ENCODE data around the gene CCT7.

Gene CCT7

GRCh38 chr2:73266061-73266901, 32.2 kb downstream of the CCT7 start:
- DNase-seq (ENCODE audit: low spot score) (no peak), FAIRE-seq (no peak)

GRCh38 chr2:73267008-73267407, 32.9 kb downstream of the CCT7 start:
- no peak for FAIRE-seq
- DNase-seq (ENCODE audit: low spot score), result no peak

DNA sequence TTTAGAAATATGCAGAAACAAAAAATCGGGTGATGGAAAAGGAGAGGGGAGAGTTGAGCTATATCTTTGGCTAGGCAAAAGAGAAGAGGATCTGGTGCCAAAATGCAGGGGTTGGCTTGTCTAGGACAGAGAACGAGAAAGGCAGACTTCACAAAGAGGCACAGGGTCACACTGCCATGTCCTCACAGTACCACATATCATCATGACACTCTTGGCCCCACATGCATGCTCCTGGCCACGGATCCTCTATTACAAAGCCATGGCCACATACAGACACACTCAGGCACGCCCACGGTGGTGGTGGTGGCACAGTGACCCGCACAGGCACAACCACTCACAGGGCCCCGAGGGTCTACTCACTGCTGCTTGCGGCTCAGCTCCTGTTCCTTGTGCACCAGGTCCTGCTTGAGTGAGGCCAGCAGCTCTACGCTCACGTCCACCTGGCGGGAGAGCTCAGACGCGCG, 34.3 kb downstream of the CCT7 start:
- no peak for FAIRE-seq
- DNase-seq (ENCODE audit: low spot score), result no peak

DNA sequence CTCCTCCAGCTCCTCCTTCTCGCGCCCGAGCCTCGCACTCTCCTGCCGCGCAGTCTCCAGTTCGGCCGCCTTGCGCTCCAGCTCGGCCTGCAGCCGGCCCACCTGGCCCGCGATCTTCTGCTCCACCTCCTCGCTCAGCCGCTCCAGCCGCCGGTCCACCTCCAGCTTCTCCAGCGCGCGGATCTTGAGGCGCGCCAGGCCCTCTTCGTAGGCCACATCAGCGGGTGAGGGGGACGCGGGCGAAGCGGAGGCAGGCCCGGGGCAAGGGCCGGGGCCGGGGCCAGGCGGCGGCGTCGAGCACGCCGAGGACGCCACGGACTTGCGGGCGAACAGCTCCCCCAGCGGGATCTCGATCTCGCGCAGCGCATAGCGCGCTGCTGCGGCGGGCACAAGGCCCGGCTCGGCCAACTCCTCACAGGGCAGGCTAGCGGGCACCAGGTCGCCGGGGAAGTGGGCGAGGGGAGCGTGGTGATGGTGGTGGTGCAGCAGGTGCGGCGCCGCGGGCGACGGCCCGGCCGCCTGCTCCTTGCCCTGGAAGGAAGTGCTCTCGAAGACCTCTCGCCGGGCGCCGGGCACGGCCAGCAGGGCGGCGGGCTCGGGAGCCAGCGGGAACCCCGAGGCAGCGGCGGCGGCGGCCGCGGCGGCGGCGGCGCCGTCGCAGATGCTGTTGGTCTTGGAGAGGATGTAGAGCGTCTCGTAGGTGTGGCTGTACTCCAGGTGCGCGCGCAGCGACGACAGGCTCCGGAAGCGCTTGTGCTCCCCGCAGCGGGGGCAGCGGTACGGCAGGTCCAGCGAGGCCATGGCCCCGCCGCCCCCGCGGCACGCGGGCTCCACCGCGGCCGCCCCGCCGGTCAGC, 35.0 kb downstream of the CCT7 start:
- FAIRE-seq (no peak), DNase-seq (ENCODE audit: low spot score) (no peak)

DNA sequence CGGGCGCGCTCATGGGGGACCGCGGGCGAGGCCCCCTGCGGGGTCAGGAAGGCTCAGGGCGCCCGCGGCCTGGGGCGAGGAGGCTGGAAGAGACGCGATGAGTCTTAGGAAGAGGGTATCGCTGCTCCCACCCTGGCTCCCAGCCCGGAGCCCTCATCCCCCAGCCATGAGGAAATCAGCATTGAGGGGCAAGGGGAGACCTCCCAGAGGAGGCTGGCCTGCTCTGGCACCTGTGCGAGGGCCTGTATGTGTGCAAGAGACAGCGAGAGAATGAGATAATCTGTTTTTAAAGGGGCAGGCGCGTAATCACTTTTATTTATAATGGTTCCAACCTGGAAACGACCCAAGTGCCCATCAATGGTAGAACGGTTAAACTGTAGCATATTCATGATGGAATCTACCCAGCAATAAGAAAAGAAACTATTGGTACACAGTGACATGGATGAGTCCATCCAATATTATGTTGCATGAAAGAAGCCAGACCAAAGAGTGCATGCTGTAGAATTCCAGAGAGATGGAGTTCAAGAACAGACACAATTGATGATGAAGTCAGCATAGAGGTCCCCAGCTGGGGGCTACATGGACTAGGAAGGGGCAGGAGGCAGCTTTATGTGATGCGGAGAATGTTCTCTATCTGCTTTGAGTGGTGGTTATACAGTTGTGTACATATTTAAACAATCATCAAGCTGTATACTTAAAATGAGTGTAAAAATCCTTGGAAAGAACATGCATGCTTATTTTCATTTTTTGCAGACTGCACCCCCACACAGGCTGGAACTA, 35.8 kb downstream of the CCT7 start:
- DNase-seq (ENCODE audit: low spot score) (no peak), FAIRE-seq (no peak)

GRCh38 chr2:73272270-73272669, 38.2 kb downstream of the CCT7 start:
- FAIRE-seq (no peak), DNase-seq (ENCODE audit: low spot score) (no peak)

DNA sequence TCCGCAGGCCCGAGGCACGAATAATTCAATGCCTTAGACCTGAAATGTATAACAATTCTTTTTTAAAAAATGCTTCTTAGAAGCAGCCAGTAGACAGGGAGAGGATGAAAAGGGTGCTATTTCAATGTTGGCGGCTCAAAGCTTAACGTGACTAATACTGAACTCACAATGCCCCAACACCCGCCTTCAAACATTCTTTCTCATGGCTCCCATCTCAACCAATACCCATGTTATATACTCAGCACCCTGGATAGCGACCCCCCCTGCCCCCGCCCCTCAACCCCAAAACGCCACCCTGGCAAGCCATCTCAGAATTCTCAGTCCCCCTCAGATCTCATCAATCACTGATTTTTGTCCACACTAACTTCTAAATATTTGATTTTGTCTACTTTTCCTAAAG, 45.7 kb downstream of the CCT7 start:
- no peak for FAIRE-seq
- DNase-seq (ENCODE audit: low spot score), result no peak

DNA sequence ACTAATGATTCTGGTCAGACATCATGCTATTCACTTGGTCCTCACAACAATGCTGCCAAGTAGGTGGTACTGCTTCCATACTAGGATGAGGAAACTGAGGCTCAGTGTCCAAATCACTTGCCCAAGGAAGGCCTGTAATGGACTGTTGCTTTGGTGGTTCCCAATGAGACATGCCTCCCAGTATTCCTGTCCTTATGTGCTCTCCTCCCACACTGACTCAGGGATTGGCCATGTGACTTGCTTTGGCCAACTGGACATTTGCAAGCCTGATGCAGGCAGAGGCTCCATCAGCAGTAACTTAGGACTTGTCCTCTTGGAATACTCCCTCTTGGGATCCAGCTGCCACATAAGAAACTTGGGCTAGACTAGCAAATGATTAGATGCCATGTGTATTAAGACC, 47.1 kb downstream of the CCT7 start:
- DNase-seq (ENCODE audit: low spot score) (no peak), FAIRE-seq (no peak)

- FAIRE-seq (no peak), DNase-seq (ENCODE audit: low spot score) (no peak)
Measured at GRCh38 chr2:73282924-73283544, 48.9 kb downstream of the CCT7 start.

DNA sequence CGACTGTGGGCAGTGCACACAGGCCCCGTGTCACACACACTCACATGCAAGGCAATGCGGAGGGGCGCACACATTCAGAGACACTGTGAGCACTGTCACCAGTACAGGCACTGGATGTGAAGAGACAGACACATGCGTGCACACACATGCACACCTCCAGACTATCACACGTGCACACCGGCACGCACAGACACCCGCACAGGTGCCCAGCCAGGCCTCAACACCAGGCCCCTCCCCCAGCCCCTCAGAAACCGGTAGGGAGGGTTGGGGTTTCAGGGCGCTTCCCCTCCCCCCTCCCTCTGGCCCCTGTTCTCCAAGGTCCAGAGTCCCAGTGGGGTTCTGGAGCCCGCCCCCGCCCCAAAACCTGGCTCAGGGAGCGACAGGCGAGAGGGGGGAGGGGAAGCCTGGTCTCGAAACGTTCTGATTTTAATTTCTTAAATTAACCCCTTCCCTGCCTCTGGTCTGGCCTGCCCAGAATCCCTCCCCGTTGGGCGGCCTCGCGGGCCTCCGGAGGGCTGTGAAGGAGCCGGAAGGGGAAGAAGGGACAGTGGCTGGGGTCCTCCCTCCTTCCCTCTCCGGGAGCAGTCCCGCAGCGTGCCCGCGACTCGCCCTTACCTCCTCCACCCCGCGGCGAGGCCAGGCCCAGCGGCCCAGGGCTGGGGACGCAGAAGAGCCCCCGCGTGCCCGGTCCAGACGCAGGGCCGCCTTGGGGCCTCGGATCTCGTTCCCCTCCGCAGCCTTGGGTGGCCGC, 49.6 kb downstream of the CCT7 start:
- FAIRE-seq, result no peak
- DNase-seq (ENCODE audit: low spot score), result no peak

DNA sequence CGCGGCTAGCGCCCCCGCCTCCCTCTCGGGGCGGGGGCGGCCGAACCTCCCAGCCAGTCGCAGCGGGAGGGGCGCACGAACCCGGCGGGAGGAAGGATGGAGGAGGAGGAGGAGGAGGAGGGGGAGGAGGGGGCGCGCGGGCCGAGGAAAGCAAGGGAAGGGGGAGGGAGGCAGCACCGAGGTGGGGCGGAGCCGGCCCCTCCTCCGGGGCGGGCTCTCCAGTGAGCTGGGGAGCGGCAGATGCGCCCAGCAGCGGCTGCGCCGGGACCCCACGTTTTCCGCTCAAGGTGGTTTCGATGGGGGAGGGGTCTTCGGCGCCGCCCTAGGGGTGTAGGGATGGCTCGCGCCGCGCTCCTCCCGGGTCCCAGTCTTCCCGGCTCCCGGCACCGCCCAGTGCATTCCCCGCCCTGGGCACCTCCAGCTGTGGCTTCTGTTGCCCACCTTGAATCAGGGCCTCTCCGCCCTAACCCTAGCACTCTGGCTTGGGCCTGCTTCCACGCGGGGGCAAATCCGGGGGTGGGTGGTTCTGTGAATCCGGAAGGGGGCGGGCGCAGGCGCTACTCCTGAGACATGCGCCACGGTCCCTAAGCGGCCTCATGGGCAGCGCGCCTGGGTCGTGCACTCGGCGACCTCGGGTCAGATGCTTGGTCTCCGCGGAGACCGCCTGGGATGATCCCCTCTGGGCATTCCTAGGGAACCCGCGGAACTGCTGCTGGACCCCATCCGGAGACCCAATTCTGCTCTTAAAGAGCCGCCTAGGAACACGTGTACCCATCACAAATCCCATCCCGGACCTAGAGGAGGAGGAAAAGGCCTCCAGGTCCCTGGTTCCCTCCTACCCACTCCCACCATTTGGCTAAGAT, 50.4 kb downstream of the CCT7 start, which contains the start of gene FBXO41:
Gene FBXO41 (minus strand): TSS at position 183 of the 863 bp plus-strand sequence. CDS start 14,848 bp downstream, outside the sequence.
- FAIRE-seq (no peak), DNase-seq (ENCODE audit: low spot score) (peak; percentile 29)

DNA sequence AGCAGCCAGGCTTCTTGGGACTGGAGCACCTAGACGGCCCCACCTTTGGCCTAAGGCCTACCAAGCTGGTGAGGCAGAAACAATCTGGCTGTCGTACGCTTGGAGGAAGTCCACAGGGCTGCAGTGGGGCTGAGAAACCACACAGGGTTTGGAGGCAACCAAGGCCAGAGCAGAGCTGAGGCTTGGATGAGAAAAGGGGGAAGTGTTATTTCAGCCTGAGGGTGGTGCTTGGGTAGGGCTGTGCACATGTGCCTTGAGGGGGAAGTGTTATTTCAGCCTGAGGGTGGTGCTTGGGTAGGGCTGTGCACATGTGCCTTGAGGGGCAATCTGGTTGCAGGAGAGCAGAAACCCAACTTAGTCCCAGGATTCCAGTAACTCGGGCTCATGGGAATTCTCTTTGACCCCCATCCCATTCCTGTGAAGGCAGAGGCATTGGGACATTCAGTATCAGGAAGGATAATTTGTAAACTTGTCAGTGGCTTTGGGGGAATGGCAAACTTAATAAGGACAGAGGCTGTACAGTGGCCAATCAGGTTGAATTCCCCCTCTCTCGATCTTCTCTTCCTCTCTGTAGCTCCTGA, 51.1 kb downstream of the CCT7 start:
- DNase-seq (ENCODE audit: low spot score) (no peak), FAIRE-seq (no peak)

GRCh38 chr2:73286134-73286655, 52.1 kb downstream of the CCT7 start:
- DNase-seq (ENCODE audit: low spot score) (no peak), FAIRE-seq (no peak)

DNA sequence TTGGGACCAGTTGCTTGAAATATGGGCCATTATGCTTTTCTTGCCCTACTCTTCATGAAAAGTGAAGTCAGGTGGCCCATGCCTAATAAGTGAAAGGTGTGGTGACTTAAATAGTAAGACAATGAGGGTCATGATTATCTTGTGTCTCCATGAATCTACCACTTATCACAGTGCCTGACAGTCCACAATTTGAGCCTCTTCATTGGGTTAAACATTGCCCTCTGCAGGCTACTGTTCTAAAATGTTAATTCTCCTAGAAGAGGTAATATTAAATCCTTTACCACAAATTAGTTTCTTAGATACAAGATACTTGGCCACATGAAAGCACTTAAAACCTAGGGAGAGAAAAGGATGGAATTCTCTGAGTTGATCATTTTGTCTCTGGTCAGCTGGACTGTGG, 55.2 kb downstream of the CCT7 start:
- FAIRE-seq (no peak), DNase-seq (ENCODE audit: low spot score) (no peak)

DNA sequence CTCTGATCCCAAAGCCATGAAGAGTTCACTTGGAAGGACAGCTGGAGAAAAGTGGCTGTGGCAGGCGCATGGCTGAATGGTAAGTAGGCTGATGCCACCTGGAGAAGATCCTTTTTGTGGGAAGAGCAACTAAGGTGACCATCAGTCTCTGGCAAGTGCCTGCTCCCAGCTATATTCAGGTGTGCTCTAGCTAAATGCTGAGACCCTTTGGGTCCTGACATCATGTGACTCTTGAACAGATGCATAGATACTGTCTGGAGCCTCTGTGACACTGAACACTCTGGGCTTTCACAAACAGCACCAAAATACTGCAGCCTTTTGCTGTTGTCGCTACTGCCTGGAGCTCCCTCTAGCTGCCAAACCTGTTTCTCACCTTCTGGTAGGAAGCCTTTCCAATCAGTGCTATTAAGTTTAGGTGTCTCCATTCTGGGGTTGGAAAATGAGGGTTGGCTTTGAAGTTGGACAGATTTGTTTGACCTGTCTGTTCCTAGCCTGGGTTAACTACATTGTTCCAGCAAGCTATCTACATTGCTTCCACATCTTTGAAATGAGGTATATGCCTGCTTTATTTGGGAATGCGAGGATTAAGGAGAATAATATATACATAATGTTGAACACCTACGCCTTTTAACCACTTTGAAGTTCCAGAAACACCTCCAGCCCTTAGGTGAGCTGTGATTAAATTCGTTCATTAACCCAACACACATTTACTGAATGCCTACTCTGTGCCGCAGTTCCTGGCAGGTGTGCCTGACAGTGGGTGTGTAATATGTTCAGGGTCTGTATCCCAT, 56.1 kb downstream of the CCT7 start:
- FAIRE-seq (no peak), DNase-seq (ENCODE audit: low spot score) (peak; percentile 23)

GRCh38 chr2:73291093-73291460, 57.0 kb downstream of the CCT7 start:
- no peak for DNase-seq (ENCODE audit: low spot score)
- no peak for FAIRE-seq

DNA sequence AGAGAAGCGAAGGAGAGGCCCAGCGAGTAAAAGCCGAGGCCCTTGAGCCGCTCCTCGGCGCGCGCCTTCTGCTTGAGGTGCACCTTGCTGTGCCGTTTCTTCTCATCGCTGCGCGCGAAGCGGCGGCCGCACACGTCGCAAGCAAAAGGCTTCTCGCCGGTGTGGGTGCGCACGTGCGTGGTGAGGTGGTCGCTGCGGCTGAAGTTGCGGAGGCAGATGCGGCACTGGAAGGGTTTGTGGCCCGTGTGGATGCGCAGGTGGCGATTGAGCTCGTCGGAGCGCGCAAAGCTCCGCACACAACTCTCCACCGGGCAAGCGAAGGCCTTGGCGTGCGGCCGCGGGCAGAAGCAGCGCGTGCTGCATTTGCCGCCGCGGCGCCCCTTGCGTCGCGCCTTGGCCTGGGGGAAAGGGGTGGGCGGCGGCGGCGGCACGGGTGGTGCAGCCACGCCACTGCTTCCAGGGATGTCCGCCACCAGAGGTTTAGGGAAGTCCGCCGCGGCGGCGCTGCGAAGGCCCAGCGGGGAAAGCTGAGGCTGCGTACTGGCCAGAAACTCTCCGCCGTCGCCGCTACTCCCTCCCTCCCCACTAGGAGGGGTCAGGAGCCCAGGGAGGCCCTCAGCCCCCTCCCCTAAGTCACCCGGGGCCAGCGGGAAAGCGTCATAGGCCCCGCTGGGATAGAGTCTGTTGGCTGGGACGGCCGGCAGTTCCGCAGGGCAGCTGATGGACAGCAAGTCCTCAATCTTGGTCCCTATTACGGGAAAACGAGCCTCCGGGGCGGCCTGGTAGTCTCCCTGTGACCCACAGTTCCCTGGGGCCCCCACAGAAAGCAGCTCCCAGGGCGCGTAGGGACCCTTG, 57.6 kb downstream of the CCT7 start:
- FAIRE-seq (no peak), DNase-seq (ENCODE audit: low spot score) (no peak)
